OCI-LY1 (cell line): ENCODE measurements around the gene GLRA2.

Experiments used
- H2AFZ ChIP-seq: fragments of 200-600 bp; sonication (generic), shearing (Covaris generic); 2 replicates; pipeline ENCODE4 v1.6.0; 2014; ENCODE audit warnings: antibody characterized with exemption, mild to moderate bottlenecking, low read length
- H3F3A ChIP-seq: fragments of 200-600 bp; sonication (generic), shearing (Covaris generic); 2 replicates; pipeline ENCODE4 v1.6.0; 2014; ENCODE audit warnings: mild to moderate bottlenecking, antibody characterized with exemption, low read length, moderate library complexity; ENCODE audit not compliant: insufficient read depth
- H3K27ac ChIP-seq: fragments of 200-600 bp; sonication (generic); 2 replicates; pipeline ENCODE4 v1.5.1; 2014; ENCODE audit warnings: low read length, mixed run types, mild to moderate bottlenecking, low read depth; ENCODE audit not compliant: poor library complexity, severe bottlenecking
- H3K27me3 ChIP-seq: fragments of 200-600 bp; sonication (generic); 2 replicates; pipeline ENCODE4 v1.6.0; 2014; ENCODE audit warnings: antibody characterized with exemption, mild to moderate bottlenecking, low read length, moderate library complexity; ENCODE audit not compliant: insufficient read depth
- H3K36me3 ChIP-seq: fragments of 200-600 bp; sonication (generic); 2 replicates; pipeline ENCODE4 v1.6.1; 2014; ENCODE audit warnings: mild to moderate bottlenecking, antibody characterized with exemption, low read length, moderate library complexity, mixed read lengths; ENCODE audit not compliant: insufficient read depth
- H3K4me1 ChIP-seq: fragments of 200-600 bp; sonication (generic); 2 replicates; pipeline ENCODE4 v1.5.1; 2014; ENCODE audit warnings: mild to moderate bottlenecking, low read length, moderate library complexity; ENCODE audit not compliant: insufficient read depth, severe bottlenecking
- H3K4me2 ChIP-seq: fragments of 200-600 bp; sonication (generic), shearing (Covaris generic); 2 replicates; pipeline ENCODE4 v1.6.1; 2014; ENCODE audit warnings: low read length
- H3K4me3 ChIP-seq: fragments of 200-600 bp; sonication (generic); 2 replicates; pipeline ENCODE4 v1.5.1; 2014; ENCODE audit warnings: low read length, low read depth, mild to moderate bottlenecking, mixed read lengths; ENCODE audit not compliant: poor library complexity, severe bottlenecking
- H3K79me2 ChIP-seq: fragments of 200-600 bp; shearing (Covaris generic); 2 replicates; pipeline ENCODE4 v1.6.1; 2016; ENCODE audit warnings: mixed run types, low read length, mixed read lengths; ENCODE audit not compliant: insufficient read depth
- H3K9ac ChIP-seq: fragments of 200-600 bp; sonication (generic), shearing (Covaris generic); 2 replicates; pipeline ENCODE4 v1.6.1; 2014; ENCODE audit warnings: mild to moderate bottlenecking, low read length, mixed read lengths
- H3K9me2 ChIP-seq: fragments of 200-600 bp; sonication (generic), shearing (Covaris generic); 2 replicates; pipeline ENCODE4 v1.6.1; 2014; ENCODE audit warnings: low read depth, mild to moderate bottlenecking, low read length, mixed read lengths
- H3K9me3 ChIP-seq: fragments of 200-600 bp; shearing (Covaris generic); 2 replicates; pipeline ENCODE4 v1.6.1; 2014; ENCODE audit warnings: low read length, mixed read lengths
- H4K20me1 ChIP-seq: fragments of 200-600 bp; sonication (generic), shearing (Covaris generic); 2 replicates; pipeline ENCODE4 v1.6.0; 2016; ENCODE audit warnings: mild to moderate bottlenecking, low read length; ENCODE audit not compliant: insufficient read depth
- CTCF ChIP-seq: fragments of 200-600 bp; sonication (generic), shearing (Covaris generic); IDR thresholded peaks from 2 replicates; pipeline ENCODE4 v1.5.1; 2017; ENCODE audit warnings: mild to moderate bottlenecking, antibody characterized with exemption, low read length, moderate library complexity, mixed read lengths
- EZH2 ChIP-seq: fragments of 200-600 bp; sonication (generic), shearing (Covaris generic); IDR thresholded peaks from 2 replicates; pipeline ENCODE4 v1.8.0; 2017; ENCODE audit warnings: borderline replicate concordance, mixed run types, mild to moderate bottlenecking, antibody characterized with exemption, low read length, moderate library complexity, mixed read lengths

Gene GLRA2

GRCh38 chrX:14496674-14497073 lies 32.7 kb upstream of the GLRA2 start:
- TF ChIP-seq CTCF (no peak), EZH2 (no peak)
- H2AFZ ChIP-seq = no peak overlapping the region
- no peak overlapping the region for H3K27ac ChIP-seq
- H3F3A ChIP-seq = no peaks in the 10 kb centered on the region
- no peaks in the 10 kb centered on the region for H3K9me2 ChIP-seq
- no peaks in the 10 kb centered on the region for H3K79me2 ChIP-seq
- no peak overlapping the region for H3K4me3 ChIP-seq
- no peaks in the 10 kb centered on the region for H4K20me1 ChIP-seq
- H3K9me3 ChIP-seq = no peaks in the 10 kb centered on the region
- H3K27me3 ChIP-seq = no peaks in the 10 kb centered on the region
- H3K36me3 ChIP-seq = no peaks in the 10 kb centered on the region
- no peak overlapping the region for H3K4me2 ChIP-seq
- H3K4me1 ChIP-seq = no peaks in the 10 kb centered on the region
- H3K9ac ChIP-seq = no peak overlapping the region

DNA sequence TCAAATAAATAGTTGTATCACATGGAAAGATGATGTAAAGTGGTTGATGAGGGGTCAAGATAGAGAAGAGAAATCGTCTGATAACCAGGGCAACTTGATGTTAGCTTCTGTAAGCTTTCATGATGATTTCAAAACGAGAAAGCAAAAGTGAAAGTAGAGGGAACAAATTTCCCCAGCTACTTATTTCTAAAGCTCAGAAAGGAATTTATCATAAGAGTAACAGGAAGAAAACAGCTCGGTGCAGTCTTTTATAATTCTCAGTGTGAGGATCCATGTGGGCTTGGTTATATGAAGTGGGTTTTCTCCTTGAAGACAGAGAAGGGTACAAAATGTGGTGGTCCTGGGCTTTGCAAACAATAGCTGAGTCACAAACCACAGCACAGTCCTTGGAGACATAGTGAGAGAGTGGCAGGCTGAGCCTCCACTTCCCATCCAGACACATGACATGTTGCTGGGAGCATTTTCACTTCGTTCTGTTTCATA lies 32.1 kb upstream of the GLRA2 start:
- H3K27ac ChIP-seq = no peak overlapping the region
- no peak overlapping the region for H2AFZ ChIP-seq
- H3K4me1 ChIP-seq = no peaks in the 10 kb centered on the region
- no peaks in the 10 kb centered on the region for H4K20me1 ChIP-seq
- H3K9me3 ChIP-seq = no peaks in the 10 kb centered on the region
- no peaks in the 10 kb centered on the region for H3K9me2 ChIP-seq
- H3K4me2 ChIP-seq = 0 out of 2 replicates have a peak overlapping the region, but pooled peaks have one; percentile 12
- H3K9ac ChIP-seq = no peak overlapping the region
- no peaks in the 10 kb centered on the region for H3F3A ChIP-seq
- H3K4me3 ChIP-seq = no peak overlapping the region
- H3K27me3 ChIP-seq = no peaks in the 10 kb centered on the region
- H3K79me2 ChIP-seq = no peaks in the 10 kb centered on the region
- TF ChIP-seq EZH2 = no peak
- TF ChIP-seq CTCF = no peak
- no peaks in the 10 kb centered on the region for H3K36me3 ChIP-seq

DNA sequence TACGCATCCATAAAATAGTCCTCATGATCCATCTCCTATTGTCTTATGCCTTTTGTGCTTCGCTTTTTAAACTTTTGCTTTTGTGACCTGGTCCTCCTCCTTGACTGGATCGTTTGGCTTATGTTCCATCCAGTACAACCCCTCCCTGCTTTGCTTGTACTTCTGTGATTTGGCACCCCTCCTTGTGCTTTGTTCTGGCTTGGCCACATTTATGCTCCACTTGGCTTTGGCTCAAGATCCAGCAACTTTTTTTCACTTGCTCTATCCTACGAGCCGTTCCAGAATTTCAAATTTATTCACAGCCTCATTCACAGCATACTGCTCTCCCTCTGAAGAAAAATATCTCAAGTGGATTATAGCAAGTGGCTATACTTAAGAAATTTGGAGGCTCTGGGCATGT lies 28.0 kb upstream of the GLRA2 start:
- no peaks in the 10 kb centered on the region for H3K79me2 ChIP-seq
- no peaks in the 10 kb centered on the region for H3K4me1 ChIP-seq
- H3F3A ChIP-seq = no peaks in the 10 kb centered on the region
- H3K9me2 ChIP-seq = no peaks in the 10 kb centered on the region
- TF ChIP-seq CTCF (no peak), EZH2 (no peak)
- no peaks in the 10 kb centered on the region for H3K27me3 ChIP-seq
- H3K4me3 ChIP-seq = no peak overlapping the region
- H3K9ac ChIP-seq = no peak overlapping the region
- H3K9me3 ChIP-seq = no peaks in the 10 kb centered on the region
- H4K20me1 ChIP-seq = no peaks in the 10 kb centered on the region
- no peak overlapping the region for H2AFZ ChIP-seq
- H3K36me3 ChIP-seq = no peaks in the 10 kb centered on the region
- H3K4me2 ChIP-seq = no peak overlapping the region
- H3K27ac ChIP-seq = no peak overlapping the region
